ENCODE data around the gene SGSM1.

Gene SGSM1

GRCh38 chr22:24841261-24841660, 35.2 kb downstream of the SGSM1 start:
- H3K4me3 ChIP-seq (replicated peaks; ENCODE audit: low read depth, low read length), result no peak overlapping the region
- DNase-seq (ENCODE audit: extremely low read depth, insufficient read length), result no peak
- TF ChIP-seq CTCF (IDR thresholded peaks at IDR 0.05; ENCODE audit: insufficient read depth, low read length, poor library complexity, severe bottlenecking), result no peak
- no peaks in the 10 kb centered on the region for H3K36me3 ChIP-seq (ENCODE audit: control insufficient read depth, insufficient read depth, low read length)
- no peaks in the 10 kb centered on the region for H3K27me3 ChIP-seq (replicated peaks; ENCODE audit: control insufficient read depth, insufficient read depth, low read length)

- no peak overlapping the region for H3K4me3 ChIP-seq (replicated peaks; ENCODE audit: low read depth, low read length)
- no peaks in the 10 kb centered on the region for H3K27me3 ChIP-seq (replicated peaks; ENCODE audit: control insufficient read depth, insufficient read depth, low read length)
- H3K36me3 ChIP-seq (ENCODE audit: control insufficient read depth, insufficient read depth, low read length), result no peaks in the 10 kb centered on the region
- no peak for DNase-seq (ENCODE audit: extremely low read depth, insufficient read length)
- no peak for TF ChIP-seq CTCF (IDR thresholded peaks at IDR 0.05; ENCODE audit: insufficient read depth, low read length, poor library complexity, severe bottlenecking)
These were observed 37.0 kb downstream of the SGSM1 start for GRCh38 chr22:24843048-24843447.

- no peaks in the 10 kb centered on the region for H3K36me3 ChIP-seq (ENCODE audit: control insufficient read depth, insufficient read depth, low read length)
- no peak overlapping the region for H3K4me3 ChIP-seq (replicated peaks; ENCODE audit: low read depth, low read length)
- no peak for DNase-seq (ENCODE audit: extremely low read depth, insufficient read length)
- no peak for TF ChIP-seq CTCF (IDR thresholded peaks at IDR 0.05; ENCODE audit: insufficient read depth, low read length, poor library complexity, severe bottlenecking)
- no peaks in the 10 kb centered on the region for H3K27me3 ChIP-seq (replicated peaks; ENCODE audit: control insufficient read depth, insufficient read depth, low read length)
These were observed 39.3 kb downstream of the SGSM1 start for GRCh38 chr22:24845041-24845898.

- H3K27me3 ChIP-seq (replicated peaks; ENCODE audit: control insufficient read depth, insufficient read depth, low read length), result no peaks in the 10 kb centered on the region
- no peak overlapping the region for H3K4me3 ChIP-seq (replicated peaks; ENCODE audit: low read depth, low read length)
- no peak for DNase-seq (ENCODE audit: extremely low read depth, insufficient read length)
- no peaks in the 10 kb centered on the region for H3K36me3 ChIP-seq (ENCODE audit: control insufficient read depth, insufficient read depth, low read length)
- no peak for TF ChIP-seq CTCF (IDR thresholded peaks at IDR 0.05; ENCODE audit: insufficient read depth, low read length, poor library complexity, severe bottlenecking)
These were observed 41.5 kb downstream of the SGSM1 start for GRCh38 chr22:24847490-24847889.

GRCh38 chr22:24848559-24849168, 42.7 kb downstream of the SGSM1 start:
- Histone ChIP-seq H3K27me3 (replicated peaks; ENCODE audit: control insufficient read depth, insufficient read depth, low read length) (no peaks in the 10 kb centered on the region), H3K36me3 (ENCODE audit: control insufficient read depth, insufficient read depth, low read length) (no peaks in the 10 kb centered on the region), H3K4me3 (replicated peaks; ENCODE audit: low read depth, low read length) (no peak overlapping the region)
- no peak for DNase-seq (ENCODE audit: extremely low read depth, insufficient read length)
- no peak for TF ChIP-seq CTCF (IDR thresholded peaks at IDR 0.05; ENCODE audit: insufficient read depth, low read length, poor library complexity, severe bottlenecking)

Measured in GM06990 (cell line).